HEK293T (cell line): ENCODE measurements around the gene CDK17.

Experiments
- CTBP1 ChIP-seq: fragments of 450-650 bp; IDR thresholded peaks from 2 replicates; pipeline ENCODE4 v1.6.1; 2016; ENCODE audit warnings: borderline replicate concordance
- FOXM1 ChIP-seq: fragments of 450-650 bp; IDR thresholded peaks from 2 replicates; pipeline ENCODE4 v1.6.1; 2017; ENCODE audit warnings: mild to moderate bottlenecking, borderline replicate concordance
- LEF1 ChIP-seq: fragments of 450-650 bp; IDR thresholded peaks from 2 replicates; pipeline ENCODE4 v1.6.1; 2017; ENCODE audit warnings: mild to moderate bottlenecking, borderline replicate concordance
- ZNF384 ChIP-seq: fragments of 450-650 bp; IDR thresholded peaks from 2 replicates; pipeline ENCODE4 v1.6.1; 2016

GRCh38 chr12:96402061-96402460 is 1.8 kb upstream of the CDK17 start:
- TF ChIP-seq CTBP1: no peak
- TF ChIP-seq LEF1: no peak
- no peak for TF ChIP-seq ZNF384
- TF ChIP-seq FOXM1: no peak
